Kasumi-1 (cell line): ENCODE data around the gene ABTB1.

Experiments used
- DNase-seq, 2 experiments: peaks; one replicate each; lab custom pipeline; 2025; lab: John Stamatoyannopoulos, UW

Gene ABTB1

DNA sequence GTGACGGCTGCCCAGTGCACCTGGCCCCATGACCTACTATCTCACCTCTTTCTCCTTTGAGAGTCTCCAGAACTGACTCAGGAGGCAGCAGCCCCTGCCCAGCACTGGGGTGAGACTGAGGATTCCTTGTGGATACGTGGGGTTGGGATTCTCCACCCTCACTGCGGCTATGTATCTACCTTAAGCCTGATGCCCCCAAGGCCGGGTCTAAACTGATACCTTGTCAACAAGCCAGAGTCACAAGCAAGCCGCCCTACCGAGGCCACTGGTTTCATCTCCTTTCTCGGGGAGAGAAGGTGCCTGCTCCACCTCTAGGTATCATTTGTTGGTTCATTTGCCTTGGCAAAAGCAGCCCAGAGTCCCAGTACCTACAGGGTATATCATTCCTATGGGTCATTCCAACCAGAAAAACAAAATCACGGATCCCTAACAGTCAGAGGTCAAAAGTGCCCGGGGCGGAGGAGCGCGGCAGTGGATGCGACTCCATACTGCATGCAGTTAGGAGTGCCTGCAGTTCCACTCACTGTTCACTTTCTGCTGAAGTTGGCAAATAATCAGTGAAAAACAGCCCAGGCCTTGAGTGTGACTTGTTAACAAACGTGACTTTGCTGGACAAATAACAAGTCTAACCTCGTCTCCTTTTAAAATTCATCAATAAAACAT is 47.5 kb downstream of the ABTB1 start:
- no peak for DNase-seq

DNA sequence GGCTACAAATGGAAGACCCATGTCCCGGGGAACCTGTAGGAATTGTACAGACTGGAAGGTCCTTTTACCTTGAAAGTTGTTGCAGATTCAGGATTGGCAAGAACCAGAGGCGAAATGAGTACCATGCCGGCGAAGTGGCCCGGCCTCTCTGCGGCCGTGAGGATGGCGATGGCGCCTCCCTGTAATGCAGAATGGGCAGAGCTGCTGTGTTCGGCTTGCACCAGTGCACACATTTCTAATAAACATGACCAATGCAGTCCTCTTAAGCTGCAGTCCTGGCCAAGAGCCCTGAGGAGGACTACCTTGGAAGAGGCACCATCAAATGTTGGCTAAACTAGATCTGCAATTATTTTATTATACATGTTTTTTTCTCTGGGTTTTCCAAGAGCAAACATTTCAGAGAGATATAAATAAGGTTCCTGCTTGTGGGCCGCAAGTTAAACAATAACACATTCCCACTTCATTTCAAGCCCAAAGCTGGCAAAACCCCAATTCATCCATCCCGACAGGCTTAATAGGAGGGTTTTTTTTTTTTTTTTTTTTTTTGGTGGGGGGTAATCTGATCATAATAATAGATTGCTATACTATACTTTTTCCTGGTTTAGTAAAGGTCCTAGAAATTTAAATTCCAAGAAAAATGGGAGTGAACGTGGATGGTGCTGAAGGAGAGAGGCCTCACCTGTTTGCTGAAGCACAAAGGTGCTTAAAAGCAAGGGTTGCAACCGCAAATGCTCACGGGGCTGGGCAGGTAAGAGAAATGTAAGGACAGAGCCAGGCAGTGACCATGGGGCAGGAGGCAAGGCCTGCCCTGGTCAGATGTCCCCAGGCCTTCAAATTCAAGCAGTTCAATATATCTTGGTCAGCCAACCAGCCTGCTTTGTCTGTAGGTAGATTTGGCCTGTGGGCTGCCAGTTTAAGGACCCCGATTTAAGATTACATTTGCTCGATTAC is 48.5 kb downstream of the ABTB1 start:
- no peak for DNase-seq

DNA sequence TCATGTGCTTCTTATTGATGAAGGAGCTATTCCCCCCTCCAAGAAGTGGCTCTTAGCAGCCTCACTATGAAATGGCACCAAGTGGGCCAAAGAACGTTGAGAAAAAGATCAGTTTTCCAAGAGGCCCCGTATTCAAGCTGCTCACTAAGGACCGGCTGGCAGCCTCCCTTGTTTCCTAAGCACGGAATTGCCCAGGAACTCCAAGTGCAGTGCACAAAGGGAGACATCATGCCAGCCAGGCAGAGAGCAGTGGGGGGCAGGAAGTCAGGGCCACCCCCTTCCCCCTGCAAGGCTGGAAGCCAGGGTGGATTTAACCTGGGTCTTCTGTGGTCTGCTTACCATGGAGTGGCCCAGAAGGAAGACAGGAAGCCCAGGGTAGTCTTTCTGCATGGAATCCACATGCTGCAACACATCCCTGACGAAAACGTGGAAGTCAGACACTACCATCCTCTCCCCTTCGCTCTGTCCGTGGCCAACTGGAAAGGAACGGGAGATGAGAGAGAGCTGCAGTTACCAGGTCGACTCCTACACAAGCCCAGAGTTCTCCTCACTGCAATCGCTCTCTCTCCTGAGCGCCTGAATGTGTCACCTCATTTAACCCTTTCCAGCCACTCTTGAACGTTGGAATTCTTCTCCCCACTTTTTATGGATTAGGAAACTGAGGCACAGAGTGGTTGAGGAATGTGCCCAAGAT is 49.5 kb downstream of the ABTB1 start:
- DNase-seq = no peak

DNA sequence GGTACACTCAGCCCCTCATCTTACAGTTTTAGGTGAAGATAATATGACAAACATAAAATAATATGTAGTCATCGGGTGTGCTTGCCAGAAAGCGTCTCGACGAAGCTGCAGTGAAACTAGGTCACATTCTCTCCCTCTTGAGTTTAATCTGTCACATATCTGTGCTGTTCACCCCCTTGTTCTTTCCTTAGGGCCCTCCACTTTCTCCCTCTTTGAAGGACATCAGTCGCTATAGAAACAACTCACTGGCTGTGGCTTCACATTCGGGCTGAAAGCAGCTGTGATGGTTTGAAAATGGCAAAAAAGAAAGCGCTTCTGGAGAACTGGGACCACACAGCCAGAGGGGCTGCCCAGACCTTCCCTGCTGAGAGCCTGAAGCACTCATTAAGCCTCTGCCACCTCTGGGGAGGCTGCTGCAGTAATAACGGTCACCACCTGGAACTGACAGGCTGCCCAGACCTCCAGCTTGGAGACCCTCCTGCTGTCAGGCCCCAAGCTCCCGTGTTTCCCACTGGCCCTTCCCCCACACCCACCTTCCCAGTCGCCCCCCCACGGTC is 50.3 kb downstream of the ABTB1 start:
- DNase-seq = no peak

DNA sequence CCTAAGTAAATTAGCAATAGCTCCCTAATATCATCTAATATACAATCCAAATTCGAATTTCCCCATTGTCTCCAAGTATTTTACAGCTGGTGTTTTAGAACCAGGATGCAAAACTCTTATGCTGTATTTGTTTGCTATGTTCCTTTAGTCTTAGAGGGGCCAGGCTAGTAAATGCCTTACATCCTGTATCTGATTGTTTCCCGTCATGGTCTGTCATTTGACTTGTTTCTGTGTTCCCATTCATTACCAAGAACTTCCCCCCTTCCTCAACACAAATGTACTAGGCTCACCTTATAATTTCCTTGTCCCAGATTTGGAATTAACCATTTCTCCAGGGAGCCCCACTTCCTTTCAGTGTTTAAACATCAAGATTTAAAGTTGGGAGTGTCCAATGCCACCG is 54.1 kb downstream of the ABTB1 start:
- DNase-seq = no peak

DNA sequence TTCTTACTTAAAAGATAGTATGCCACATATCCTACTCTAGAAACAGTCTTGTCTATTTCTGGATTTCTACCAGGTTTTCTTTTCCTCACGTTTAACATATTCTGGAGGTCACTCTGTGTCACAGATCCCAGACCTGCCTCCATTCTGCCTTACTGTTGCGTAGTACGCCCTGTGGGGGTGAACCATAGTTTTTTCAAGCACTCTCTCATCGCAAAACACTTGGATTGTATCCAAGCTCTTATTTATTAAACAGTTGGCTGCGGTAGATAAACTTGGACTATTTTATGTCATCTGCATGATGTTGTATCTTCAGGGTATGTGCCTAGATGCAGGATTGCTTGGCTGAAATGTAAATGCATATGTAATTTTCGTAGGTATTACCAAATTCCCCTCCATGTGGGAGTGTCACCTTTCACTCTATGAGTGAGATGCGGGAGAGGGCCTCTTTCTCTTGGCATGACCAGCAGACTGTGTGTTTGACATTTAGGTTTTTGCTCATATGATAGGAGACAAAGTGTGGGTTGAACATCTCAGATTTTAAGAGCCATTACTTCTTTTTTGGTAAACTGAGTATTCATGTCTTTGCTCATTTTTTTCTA is 55.8 kb downstream of the ABTB1 start:
- DNase-seq = no peak

DNA sequence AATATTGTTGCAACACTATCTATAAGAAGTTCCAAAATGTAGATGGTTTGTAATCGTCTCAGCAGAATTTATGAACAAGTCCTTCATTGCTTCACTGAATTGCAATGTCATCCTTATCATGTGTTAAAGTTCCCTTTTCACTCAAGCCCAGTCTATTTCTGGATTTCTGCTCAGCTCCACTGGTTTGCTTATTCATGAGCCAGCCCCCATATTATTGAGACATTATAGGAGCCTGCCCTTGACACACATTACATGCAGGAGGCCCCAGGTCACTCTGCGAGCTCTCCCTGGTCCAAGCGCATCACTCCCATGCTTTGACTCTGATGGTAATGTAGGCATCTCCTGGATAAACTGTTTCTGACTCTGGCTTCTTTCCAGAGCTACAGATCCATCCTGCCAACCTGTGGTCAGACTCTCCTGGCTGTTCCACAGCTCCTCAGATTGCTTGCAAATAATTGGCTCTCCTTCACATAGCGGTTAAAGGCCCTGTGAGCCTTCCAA is 56.9 kb downstream of the ABTB1 start:
- peak; percentile 50 to 65 for DNase-seq

DNA sequence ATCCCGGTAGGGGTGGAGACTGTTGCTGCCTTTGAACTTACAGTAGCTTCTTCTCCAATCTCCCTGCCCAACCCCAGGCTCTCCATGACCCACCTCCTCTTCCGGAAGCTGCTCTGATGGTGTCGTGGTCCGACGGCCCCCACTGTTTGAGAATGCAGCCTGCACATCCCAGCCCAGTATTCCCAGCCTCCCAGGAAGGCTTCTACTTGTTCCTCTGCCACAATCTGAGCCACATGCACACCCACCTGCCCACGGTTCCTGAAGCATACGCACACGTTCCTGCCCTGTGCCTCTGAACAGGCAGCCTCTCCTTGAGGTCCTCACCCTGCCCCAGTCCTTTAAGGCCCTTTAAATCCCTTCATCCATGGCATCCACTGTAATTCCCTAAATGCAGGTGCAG is 57.4 kb downstream of the ABTB1 start:
- DNase-seq = no peak
